Measurements from ENCODE around the gene COMMD2.

Gene COMMD2

GRCh38 chr3:149790698-149791097 lies 38.4 kb upstream of the COMMD2 start:
- no peak for DNase-seq (ENCODE audit: low read depth, low spot score)
- TF ChIP-seq, protein P1, sequence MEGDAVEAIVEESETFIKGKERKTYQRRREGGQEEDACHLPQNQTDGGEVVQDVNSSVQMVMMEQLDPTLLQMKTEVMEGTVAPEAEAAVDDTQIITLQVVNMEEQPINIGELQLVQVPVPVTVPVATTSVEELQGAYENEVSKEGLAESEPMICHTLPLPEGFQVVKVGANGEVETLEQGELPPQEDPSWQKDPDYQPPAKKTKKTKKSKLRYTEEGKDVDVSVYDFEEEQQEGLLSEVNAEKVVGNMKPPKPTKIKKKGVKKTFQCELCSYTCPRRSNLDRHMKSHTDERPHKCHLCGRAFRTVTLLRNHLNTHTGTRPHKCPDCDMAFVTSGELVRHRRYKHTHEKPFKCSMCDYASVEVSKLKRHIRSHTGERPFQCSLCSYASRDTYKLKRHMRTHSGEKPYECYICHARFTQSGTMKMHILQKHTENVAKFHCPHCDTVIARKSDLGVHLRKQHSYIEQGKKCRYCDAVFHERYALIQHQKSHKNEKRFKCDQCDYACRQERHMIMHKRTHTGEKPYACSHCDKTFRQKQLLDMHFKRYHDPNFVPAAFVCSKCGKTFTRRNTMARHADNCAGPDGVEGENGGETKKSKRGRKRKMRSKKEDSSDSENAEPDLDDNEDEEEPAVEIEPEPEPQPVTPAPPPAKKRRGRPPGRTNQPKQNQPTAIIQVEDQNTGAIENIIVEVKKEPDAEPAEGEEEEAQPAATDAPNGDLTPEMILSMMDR (IDR thresholded peaks at IDR 0.05; ENCODE audit: low read depth, low read length) = no peak
- no peak overlapping the region for H3K4me3 ChIP-seq (ENCODE audit: low read depth, low read length)
- in situ Hi-C loops (cut with HindIII; ENCODE audit: low sequenced_read_pairs) = no loop called here

DNA sequence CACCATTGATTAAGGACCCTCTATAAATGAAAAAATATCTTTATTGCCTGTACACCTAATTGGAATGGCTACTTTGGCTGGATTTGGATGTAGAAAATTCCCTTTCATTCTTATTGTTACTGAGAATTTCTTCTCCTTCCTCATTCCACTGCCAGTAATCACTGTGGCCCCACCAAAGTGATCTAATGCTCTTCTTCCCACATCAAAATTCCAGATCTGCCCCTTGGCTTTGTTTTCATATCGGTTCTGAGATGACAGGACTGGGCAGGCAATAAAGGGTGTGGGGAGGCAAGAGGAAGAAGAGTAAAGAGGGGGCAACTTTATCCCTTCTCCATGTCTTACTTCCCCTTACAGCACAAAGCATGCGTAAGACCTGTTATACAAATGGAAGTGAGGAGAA lies 38.0 kb upstream of the COMMD2 start:
- DNase-seq (ENCODE audit: low read depth, low spot score) = no peak
- TF ChIP-seq, protein P1 (IDR thresholded peaks at IDR 0.05; ENCODE audit: low read depth, low read length) = no peak
- no peak overlapping the region for H3K4me3 ChIP-seq (ENCODE audit: low read depth, low read length)
- in situ Hi-C loops (cut with HindIII; ENCODE audit: low sequenced_read_pairs) = no loop called here

DNA sequence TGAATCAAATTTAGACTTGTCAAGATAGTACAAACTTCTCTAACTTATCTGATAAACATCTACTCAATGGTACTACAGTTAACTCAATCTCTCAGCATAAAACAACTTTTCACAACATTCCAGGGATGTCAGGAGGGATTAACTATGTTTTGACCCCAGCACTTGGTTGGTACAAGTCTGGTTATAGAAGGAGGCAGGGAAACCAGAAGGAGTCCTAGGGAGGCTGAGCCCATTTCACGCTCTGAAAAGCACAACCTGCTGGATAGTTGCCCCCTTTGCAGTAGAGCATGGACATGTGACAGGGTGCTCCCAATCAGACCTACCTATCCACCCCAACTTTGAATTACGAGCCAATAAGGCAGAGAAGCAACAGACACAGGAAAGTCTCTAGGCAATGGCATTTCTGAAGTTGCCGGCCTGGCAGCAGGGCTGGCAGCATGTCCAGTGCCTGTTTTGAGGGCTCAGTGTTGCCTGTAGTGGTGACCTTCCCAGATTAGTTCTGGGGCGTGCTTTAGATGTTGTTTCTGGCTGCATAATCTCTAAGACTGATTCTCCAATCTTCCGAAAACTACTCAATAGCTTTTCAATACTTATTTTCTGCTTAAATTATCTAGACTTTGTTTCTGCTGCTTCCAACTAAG lies 31.9 kb upstream of the COMMD2 start:
- TF ChIP-seq, protein P1 (IDR thresholded peaks at IDR 0.05; ENCODE audit: low read depth, low read length) = no peak
- in situ Hi-C loops (cut with HindIII; ENCODE audit: low sequenced_read_pairs) = no loop called here
- DNase-seq (ENCODE audit: low read depth, low spot score) = no peak
- H3K4me3 ChIP-seq (ENCODE audit: low read depth, low read length) = no peak overlapping the region

DNA sequence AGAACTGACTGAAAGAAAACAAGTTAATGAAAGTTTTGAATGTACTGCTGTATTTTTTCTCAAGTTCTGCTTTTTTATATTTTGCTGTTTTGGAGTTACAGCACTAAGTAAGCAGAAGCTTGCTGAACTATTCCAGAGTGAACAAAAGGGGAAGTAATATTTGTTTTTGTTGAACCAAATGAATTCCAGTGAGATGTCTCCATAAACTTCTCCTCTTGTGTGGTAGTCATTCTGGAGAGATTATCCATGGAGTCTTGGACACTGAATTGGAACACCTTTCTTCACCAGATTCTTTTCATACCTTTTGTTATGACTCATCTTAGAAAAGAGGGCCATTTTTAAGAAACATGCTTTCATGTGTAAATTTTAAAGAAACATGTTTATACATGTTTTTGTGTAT lies 31.3 kb upstream of the COMMD2 start:
- in situ Hi-C loops (cut with HindIII; ENCODE audit: low sequenced_read_pairs) = no loop called here
- H3K4me3 ChIP-seq (ENCODE audit: low read depth, low read length) = no peak overlapping the region
- TF ChIP-seq, protein P1 (IDR thresholded peaks at IDR 0.05; ENCODE audit: low read depth, low read length) = no peak
- peak; percentile 69 for DNase-seq (ENCODE audit: low read depth, low spot score)

GRCh38 chr3:149781741-149782140 lies 29.5 kb upstream of the COMMD2 start:
- TF ChIP-seq, protein P1 (IDR thresholded peaks at IDR 0.05; ENCODE audit: low read depth, low read length) = no peak
- no peak for DNase-seq (ENCODE audit: low read depth, low spot score)
- in situ Hi-C loops (cut with HindIII; ENCODE audit: low sequenced_read_pairs) = no loop called here

DNA sequence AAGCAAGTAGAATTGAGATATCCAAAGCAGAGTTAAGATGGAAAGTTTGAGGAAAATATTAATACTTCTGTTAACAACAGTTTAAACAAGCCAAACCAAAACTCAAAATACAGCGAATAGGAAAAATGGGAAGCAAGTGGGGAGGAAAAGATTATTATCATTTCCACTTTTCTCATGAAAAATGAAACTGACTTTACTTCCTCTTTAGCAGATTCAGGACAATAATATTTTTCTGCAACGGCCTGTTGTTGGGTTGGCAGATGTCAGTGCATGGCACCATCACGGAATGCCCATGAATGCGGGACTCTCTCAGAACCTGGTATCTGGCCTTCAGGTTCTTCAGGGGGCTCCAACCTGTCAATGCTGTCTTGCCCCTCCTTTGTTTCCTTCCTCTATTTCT lies 28.9 kb upstream of the COMMD2 start:
- TF ChIP-seq, protein P1 (IDR thresholded peaks at IDR 0.05; ENCODE audit: low read depth, low read length) = no peak
- no peak overlapping the region for H3K4me3 ChIP-seq (ENCODE audit: low read depth, low read length)
- in situ Hi-C loops (cut with HindIII; ENCODE audit: low sequenced_read_pairs) = no loop called here
- no peak for DNase-seq (ENCODE audit: low read depth, low spot score)

More at GRCh38 chr3:149781741-149782140, 29.5 kb upstream of the COMMD2 start:
- no peak overlapping the region for H3K4me3 ChIP-seq (ENCODE audit: low read depth, low read length)
